Right lung (tissue), 5 donors: ENCODE measurements around the gene CAMK2B. TPM values are rescaled to one million over a fixed set of nuclear protein-coding genes. Genes with fewer than 3 reads are reported as not detected.

Experiments
- DNase-seq, 2 donors: peaks; one replicate each; pipeline ENCODE4 v3.0.0-alpha.2; 2013
- polyA plus RNA-seq, 5 donors: library from polyadenylated mRNA; unstranded; fragments of 120-200 nt; gene quantifications; one replicate each; pipeline versions ENCODE4 v1.2.1 to v1.2.3, GENCODE V29; 2013; ENCODE audit warnings: inconsistent platforms in 1 of 5, low replicate concordance in 1 of 5; ENCODE audit not compliant: insufficient read length in 5 of 5, insufficient read depth in 1 of 5

CAMK2B gene
- polyA plus RNA-seq, 5 donors, result 0.73 to 0.96 (median 0.85) TPM

- no peak for DNase-seq
These were observed 37.7 kb downstream of the CAMK2B start for GRCh38 chr7:44287488-44288380.

- no peak for DNase-seq
These were observed 38.5 kb downstream of the CAMK2B start for GRCh38 chr7:44286618-44287487.

GRCh38 chr7:44286182-44286617, 39.2 kb downstream of the CAMK2B start:
- DNase-seq, result no peak

- DNase-seq, result no peak
These were observed 39.8 kb downstream of the CAMK2B start for GRCh38 chr7:44285561-44285960.

- no peak for DNase-seq
These were observed 40.4 kb downstream of the CAMK2B start for GRCh38 chr7:44284881-44285541.

GRCh38 chr7:44284216-44284615, 41.2 kb downstream of the CAMK2B start:
- DNase-seq, result no peak

GRCh38 chr7:44283381-44284211, 41.8 kb downstream of the CAMK2B start:
- no peak for DNase-seq

GRCh38 chr7:44282601-44283171, 42.7 kb downstream of the CAMK2B start:
- no peak for DNase-seq

- no peak for DNase-seq
These were observed 43.4 kb downstream of the CAMK2B start for GRCh38 chr7:44281811-44282600.

- no peak for DNase-seq
These were observed 44.2 kb downstream of the CAMK2B start for GRCh38 chr7:44280993-44281721.

GRCh38 chr7:44280636-44280992, 44.8 kb downstream of the CAMK2B start:
- no peak for DNase-seq

- no peak for DNase-seq
These were observed 45.5 kb downstream of the CAMK2B start for GRCh38 chr7:44279731-44280505.

- no peak for DNase-seq
These were observed 46.1 kb downstream of the CAMK2B start for GRCh38 chr7:44279286-44279685.

GRCh38 chr7:44278451-44279161, 46.8 kb downstream of the CAMK2B start:
- no peak for DNase-seq

GRCh38 chr7:44277851-44278250, 47.5 kb downstream of the CAMK2B start:
- no peak for DNase-seq

GRCh38 chr7:44277391-44277790, 48.0 kb downstream of the CAMK2B start:
- no peak for DNase-seq

- no peak for DNase-seq
These were observed 48.7 kb downstream of the CAMK2B start for GRCh38 chr7:44276571-44277221.
